ENCODE results near the gene MAST4.

Gene MAST4

DNA sequence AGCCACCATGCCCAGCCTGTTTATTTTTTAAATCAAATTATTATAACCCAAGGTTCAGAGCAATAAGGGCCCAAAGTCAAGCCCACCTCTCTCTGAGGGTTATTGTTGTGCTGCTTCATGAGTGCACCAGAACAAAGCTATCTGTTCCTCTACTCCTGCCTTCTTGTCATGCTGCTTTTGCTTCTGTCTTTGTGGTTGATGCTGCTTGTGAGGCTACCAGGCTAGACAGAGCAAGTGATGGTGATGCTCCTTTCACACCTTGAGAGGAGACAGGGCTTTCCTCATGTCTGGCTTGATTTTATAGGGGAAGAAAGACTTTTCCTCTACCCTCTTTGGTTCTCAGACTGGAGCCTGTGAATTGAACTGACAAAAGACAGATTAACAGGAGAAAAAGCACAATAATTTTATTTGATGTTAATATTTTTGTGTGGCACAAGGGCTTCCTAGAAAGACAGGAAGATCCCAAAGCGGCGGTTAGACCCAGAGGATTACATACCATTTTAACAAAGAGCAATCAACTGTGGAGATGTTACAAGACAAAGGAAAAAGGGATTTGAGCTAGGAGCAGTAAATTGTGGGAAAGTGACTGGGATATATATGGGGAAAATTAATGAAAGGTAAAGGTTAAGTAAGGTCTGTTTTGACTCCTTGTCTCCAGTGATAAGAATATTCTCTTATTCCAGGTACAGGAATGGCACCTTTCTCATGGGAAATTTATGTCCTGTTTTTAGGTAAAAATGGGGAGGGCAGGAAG, 604.8 kb downstream of the MAST4 start:
- no peak for DNase-seq

DNA sequence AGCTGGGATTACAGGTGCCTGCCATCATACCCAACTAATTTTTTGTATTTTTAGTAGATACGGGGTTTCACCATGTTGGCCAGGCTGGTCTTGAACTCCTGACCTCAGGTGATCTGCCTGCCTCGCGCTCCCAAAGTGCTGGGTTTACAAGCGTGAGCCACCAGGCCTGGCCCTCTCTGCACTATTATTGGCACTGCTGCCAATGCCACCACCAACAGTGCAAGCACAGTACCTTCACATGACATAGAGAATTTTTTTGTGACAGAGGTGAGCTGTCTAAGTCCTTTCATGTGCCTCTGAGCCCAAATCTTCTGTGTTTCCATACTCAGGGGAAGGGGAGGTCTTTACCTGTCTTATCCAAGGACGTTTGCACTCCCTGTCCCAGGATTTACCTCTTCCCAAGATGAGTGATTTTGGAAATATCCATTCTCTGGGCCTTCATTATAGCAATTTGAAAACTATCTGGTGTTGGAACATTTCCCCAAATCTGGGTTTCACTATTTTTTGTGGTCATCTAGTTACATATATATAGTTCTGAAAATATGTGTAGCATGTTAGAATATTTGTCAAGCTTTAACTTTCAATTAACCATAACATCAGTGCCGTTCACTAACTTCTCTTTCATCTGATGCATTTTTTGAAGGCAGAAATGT, 605.8 kb downstream of the MAST4 start:
- DNase-seq, result no peak

DNA sequence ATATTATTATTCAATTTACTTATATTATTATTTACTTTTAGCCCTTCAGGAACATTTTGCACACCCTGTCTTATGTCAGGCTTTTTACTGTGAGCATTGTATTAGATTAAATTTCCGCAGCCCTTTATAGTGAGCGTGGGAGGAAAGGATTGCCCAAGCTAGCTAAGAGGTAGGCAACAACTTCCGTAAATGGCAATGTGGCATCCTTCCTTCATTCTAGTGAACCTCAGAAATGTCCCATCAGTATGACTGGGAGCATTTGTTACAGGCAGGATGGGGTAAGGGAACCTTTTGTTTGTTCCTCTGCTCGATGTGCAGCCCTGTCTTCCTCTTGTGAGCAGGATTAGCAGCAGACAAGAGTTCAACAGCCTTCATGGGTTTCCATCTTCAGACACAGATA, 606.6 kb downstream of the MAST4 start:
- no peak for DNase-seq

DNA sequence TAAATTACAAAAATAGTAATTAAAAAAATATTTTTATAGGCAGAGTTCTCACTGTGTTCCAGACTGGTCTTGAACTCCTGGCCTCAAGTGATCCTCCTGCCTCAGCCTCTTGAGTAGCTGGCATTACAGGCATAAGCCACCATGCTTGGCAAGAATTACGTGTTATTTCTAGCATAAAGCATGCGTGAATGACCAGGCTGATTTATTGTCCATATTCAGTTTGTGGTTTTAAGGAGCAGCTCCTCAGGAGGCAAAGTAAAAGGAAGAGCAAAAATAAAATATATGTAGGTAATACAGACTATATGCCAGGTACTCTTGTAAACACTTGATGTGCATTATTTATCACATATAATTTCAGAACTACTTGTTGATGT, 607.5 kb downstream of the MAST4 start:
- DNase-seq, result no peak

DNA sequence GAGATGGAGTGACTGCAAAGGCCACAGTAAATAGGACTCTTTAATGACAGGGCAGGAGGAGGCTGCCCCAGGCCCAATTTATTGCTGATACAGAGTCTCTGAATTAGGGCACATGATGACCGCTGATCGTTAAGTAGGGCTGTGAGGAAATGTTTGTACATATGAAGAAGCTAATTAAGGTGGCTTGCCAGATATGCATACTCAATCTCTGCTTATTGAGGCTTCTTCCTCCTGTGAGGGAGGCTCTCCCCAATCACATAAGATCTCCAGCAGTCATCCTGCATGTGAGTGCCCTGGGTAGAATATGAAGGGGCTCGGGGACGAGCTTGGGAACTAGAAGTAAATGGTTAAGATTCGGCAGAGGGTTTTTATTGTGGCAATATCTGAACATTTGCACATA, 608.6 kb downstream of the MAST4 start:
- DNase-seq, result no peak

DNA sequence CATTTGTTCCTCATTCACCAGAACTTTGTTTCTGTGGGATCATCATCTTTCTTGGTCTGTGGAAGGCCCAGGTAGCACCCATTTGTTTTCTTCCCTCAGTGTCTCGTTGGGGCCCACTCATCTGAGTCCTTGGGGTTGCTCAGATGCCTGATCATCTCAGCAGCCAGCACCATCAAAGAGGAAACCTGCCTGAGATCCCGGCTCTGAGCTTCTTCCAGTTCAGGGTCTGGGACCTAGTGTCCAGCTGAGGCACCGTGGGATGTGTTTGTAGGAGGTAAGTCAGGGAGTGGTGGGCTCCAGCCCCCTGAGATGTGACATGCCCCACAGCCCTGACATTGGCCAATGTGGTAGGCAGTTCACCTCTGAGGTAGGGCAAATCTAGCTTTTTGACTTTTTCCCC, 609.8 kb downstream of the MAST4 start:
- DNase-seq, result no peak

DNA sequence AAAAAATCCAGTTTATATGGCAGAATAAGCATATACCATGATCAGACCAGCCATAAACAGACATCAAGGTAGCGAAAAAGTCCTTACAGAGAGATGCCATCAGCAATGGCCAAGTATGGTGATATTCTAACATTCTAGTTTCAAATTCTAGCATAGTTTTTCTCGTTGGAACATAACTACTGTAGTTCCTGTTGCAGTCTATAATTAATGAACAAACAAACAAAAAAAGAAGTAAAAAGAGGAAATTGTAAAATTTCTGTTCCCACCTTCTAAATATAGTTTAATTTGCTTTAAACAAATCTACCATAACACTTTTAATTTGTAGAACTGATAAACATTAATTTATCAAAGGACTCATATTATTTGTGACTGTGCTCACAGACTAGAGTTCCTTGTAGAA, 610.3 kb downstream of the MAST4 start:
- no peak for DNase-seq

DNA sequence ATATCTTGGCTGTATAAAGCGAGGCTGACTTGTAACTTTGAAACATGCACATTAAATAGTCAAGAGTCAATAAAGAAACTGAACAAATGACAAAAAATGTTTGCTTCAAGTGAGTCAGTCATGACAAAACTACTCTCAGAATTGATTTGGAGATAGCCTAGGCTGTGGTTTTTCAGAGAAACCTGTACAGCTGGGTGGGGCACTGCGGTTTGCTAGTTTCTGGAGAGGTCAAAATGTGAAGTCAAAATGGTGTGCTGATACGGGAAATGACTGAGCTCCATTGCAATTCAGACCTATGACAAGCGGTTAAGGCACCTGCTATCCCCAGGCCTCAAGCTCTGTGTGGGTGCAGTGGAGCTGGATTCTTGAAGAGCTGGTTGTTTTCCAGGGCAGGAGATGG, 610.7 kb downstream of the MAST4 start:
- DNase-seq, result peak; percentile 71

DNA sequence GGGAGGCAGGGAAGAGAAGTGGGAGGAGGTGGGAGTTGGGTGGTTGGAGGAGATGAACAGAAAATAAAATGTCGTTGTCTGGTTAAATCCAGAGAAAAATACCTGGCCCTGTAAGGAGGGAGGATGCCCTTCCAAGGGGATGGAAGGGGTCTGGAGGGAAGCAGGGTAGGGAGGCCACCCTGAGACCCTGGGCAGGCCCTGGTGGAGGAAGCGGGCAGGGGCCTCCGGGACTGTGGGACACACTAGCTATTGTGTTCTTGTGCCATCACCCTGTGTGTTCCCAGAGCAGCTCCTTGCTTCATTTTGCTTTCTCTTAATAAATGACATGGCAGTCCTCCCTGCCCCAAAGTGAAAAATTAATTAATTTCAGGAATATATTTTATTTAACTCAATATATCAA, 612.2 kb downstream of the MAST4 start:
- DNase-seq, result no peak

DNA sequence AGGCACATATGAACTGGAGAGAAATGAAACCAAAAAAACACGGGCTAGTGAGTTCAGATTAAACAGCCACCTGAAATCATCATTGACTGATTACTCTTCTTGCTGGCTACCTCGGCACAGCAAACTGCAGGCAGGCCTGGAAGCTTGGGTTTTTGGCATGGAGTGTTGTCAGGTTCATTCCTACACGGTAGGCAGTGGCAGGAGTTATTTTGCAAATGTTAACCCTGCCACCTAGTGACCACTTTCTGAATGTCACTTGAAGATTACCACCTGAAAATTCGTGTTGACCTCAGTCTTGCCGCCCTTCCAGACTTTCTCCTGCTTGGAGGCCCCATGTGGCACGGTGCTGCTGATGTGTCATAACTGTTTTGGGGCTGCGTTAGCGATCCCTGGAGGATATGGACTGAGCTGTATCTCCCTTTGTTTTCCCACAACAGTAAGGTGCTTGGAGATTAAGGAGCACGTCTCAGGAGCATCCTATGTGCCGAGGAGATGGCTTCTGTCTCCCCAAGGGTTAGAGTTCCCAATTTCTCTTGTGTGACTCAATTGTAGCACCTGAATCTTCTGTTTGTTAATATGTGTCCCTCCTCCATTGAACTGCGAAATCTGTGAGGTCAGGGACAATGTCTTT, 613.1 kb downstream of the MAST4 start:
- DNase-seq, result peak; percentile 60

DNA sequence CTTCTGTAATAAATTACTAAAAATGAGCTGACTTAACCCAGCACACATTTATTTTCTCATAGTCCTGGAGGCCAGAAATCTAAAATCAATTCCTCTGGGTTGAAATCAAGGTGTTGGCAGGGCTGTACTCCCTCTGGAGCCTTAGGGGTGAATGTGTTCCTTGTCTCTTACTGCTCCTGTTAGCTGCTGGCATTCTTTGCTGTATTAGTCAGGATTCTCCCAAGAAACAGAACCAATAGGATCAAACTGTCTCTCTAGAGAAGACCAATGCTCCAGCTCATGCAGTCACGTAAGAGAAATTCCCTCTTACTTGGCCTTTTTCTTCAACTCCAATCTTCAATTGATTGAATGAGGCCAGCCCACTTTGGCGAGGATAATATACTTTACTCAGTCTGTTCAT, 615.7 kb downstream of the MAST4 start:
- DNase-seq, result no peak

DNA sequence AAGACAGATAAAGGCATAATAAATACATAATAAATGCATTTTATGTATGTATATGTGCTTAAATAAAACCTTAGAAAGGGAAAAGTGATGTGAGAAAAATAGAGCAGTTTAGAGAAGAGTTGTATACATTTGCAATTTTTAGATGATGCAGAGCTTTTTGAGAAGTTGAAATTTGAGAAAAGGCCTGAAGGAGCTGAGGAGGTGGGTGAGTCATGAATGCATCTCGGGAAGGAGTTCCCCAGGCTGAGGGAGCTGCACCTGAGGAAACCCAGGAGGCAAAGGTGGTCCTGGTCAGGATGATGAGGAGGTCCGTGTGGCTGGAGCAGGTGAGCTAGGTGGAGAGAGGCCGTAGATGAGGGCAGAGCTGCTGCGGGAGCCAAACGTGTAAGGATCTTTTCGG, 617.8 kb downstream of the MAST4 start:
- no peak for DNase-seq

DNA sequence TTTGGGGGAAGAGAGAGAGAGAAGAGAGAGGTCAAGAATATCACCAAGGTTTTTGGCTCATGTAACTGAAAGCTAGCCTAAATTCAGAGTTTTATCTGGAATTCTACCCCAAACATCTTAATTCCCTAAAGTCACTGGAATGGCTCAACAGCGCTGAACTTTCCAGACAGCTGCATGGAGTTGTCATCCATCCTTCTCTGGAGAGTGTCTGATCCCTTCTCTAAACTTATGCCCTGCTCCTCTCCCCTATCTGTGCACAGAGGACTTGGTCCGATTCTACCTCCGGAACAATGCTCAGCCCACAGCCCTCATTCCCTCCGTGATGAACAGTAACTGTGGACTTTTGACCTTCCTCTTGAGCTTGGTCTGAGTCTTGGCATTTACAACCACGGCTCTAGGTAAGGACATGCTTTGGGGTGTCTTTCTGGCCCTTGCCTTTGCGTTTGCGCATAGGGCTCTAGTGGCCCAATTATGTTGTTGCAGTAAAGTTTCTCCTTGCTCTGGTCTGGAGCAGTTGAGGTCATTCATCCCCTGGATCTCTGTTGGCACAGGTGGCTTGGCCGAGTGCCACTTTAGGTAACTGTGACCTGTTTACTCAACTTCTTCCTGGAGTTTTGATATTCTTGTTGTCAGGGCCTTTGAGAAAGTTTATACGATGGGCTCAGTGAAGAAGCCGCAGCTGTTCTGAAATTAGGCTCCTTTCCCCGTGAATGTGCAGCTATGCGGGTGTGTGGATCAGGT, 618.7 kb downstream of the MAST4 start:
- DNase-seq, result no peak

DNA sequence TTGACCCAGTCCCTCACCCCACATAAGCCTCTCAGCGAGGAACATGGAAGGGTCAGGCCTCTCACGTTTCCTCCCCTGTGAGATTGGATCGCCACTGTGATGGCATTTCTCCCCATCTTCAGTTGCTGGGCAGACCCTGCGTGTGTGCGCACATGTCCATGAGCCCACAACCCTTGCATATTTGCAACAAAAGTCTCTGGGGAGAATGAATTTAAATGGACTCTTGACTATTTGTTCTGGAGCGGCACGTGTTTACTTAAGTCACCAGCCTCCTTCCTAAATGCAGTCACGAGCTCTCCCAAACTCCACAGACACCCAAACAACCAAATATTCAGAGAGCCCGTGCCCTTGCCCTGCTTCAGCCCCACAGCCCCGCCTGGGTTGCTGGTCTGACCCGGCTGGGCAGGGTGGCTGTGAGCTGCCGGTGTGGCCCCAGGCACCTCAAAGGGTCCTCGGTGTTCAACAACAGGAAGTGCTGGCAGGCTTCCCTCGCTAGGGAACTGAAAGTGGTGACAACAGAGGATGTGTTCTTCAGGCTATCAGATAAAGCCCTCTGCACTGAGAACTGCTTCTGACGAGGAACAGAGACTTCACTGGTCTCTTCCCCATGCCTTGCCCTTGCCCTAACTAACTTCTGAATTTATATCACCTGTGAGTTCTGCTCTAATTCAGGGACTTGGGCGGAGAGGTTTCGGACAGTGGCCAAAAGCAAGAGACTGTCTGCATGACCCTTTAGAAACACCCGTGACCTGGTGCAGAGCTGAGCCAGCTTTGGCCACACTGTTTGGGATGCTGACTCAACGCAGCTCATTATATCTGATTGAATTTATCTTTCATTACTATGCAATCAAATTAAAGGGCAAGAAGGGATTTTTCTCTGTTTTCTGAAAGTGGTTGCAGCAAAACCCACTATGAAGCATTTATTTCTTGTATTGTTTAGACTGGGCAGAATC, 619.6 kb downstream of the MAST4 start:
- peak; percentile 66 for DNase-seq

DNA sequence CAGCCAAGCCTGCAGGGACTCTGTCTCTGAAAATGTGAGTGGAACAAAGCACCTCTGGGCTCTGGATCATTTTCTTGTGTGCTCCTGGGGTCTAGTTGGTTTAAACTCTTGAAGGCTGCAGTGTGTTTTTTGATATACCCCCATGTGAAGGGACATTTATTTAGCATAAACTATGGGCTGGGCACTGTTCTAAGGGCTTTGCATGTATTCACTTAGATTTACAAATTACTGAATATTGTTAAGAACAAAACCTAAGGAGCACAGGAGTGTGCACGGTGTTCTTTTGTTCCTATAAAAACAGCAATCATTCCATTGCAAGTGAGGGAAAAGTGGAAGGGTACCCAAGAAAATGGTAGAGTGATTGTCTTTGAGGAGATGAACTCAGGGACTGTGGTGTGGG, 620.4 kb downstream of the MAST4 start:
- no peak for DNase-seq
